ENCODE measurements around the gene TNRC18. TPM values are rescaled to one million over a fixed set of nuclear protein-coding genes. Genes with fewer than 3 reads are reported as not detected.

Gene TNRC18
- total and polyA plus RNA-seq, 2 of the 8 experiments (the other 6 are each of a cell fraction or from before 2014, with no cell fraction given), result 1.7 to 8.6 TPM

DNA sequence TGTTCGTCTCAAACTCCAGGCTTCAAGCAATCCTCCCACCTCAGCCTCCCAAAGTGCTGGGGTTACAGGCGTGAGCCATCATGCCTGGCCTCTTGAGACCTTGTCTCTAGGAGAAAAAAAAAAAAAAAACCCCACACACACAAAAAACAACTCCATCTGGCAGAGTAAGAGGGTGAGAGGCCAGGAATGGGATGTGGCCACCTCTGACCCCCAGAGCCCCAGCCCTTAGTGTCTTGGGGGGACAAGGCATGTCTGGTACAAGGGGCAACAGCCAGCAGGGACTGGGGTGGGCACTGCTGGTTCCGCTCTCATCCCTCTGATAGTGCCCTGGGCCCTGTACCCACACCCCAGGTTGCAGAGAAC lies 15.6 kb upstream of the TNRC18 start:
- H4K20me1 ChIP-seq (replicated peaks in 1 of 2; ENCODE audit: control insufficient read depth in 1 of 2, insufficient read depth in 2 of 2, low read length in 2 of 2), result peaks cover 3 to 4% of the 10 kb centered on the region in 2 experiments
- no peaks in the 10 kb centered on the region for H3K36me3 ChIP-seq (ENCODE audit: control insufficient read depth in 2 of 4, insufficient read depth in 4 of 4, low read length in 3 of 4)
- no peak overlapping the region for H4K91ac ChIP-seq (replicated peaks; ENCODE audit: insufficient read length, low read length)
- H4K5ac ChIP-seq (ENCODE audit: insufficient read length, low read depth, low read length), result no peak overlapping the region
- CTCF ChIA-PET (ENCODE audit: partially characterized antibody), result interaction anchor here (0.8 to 6.2 kb wide), 3 partner anchors 10 to 187 kb away, joined by 4 to 39 read pairs (median 4); no protein-coding TSS in a partner anchor
- no peak overlapping the region for H3K9ac ChIP-seq (replicated peaks in 1 of 4; ENCODE audit: extremely low read depth in 1 of 4, low read depth in 3 of 4, low read length in 3 of 4)
- H2AK5ac ChIP-seq (ENCODE audit: low read depth, low read length), result no peak overlapping the region
- FAIRE-seq, result no peak
- no peak overlapping the region for H3K23ac ChIP-seq (ENCODE audit: insufficient read length)
- no peak overlapping the region for H3K4me2 ChIP-seq (ENCODE audit: insufficient read depth in 1 of 2, low read depth in 2 of 2, low read length in 2 of 2)
- H2BK120ac ChIP-seq (replicated peaks; ENCODE audit: low read depth, low read length), result no peak overlapping the region
- H3K23me2 ChIP-seq (ENCODE audit: low read depth, low read length), result no peaks in the 10 kb centered on the region
- no peak overlapping the region for H3K4me3 ChIP-seq (ENCODE audit: extremely low read depth in 1 of 4, insufficient read depth in 2 of 4, low read depth in 3 of 4, low read length in 4 of 4)
- 77% methylated on average over 2 of the region's 3 CpGs; no CpG with 5 or more reads in 1 of the 2 experiments for WGBS, 2 experiments (ENCODE audit: extremely low coverage in 1 of 2, insufficient coverage in 1 of 2, insufficient read length in 1 of 2, insufficient replicate concordance in 2 of 2, low coverage in 1 of 2, low lambda C conversion rate in 2 of 2, missing lambda C conversion rate in 1 of 2)
- H2AFZ ChIP-seq (ENCODE audit: low read length), result no peak overlapping the region
- H2BK15ac ChIP-seq (ENCODE audit: low read length), result no peak overlapping the region
- peaks cover 0 to 7% of the 10 kb centered on the region in 2 experiments; a peak in 2 of 4 replicates for H3K9me3 ChIP-seq (ENCODE audit: insufficient read depth in 2 of 2, low read depth in 1 of 2, low read length in 1 of 2)
- H2BK5ac ChIP-seq (ENCODE audit: low read depth, low read length), result no peak overlapping the region
- H2BK12ac ChIP-seq (ENCODE audit: low read depth, low read length), result no peak overlapping the region
- H3K4me1 ChIP-seq (replicated peaks in 1 of 4; ENCODE audit: control insufficient read depth in 3 of 4, insufficient read depth in 4 of 4, low read length in 3 of 4), result peaks cover 0 to 2% (median 0%) of the 10 kb centered on the region in 4 experiments; a peak in 1 of 7 replicates
- no peak overlapping the region for H2BK20ac ChIP-seq (ENCODE audit: low read length)
- no peak overlapping the region for H3K14ac ChIP-seq (ENCODE audit: insufficient read length)
- H3K18ac ChIP-seq (ENCODE audit: extremely low read depth, low read length), result no peak overlapping the region
- H3K4ac ChIP-seq (replicated peaks; ENCODE audit: insufficient read length, low read depth, low read length), result no peak overlapping the region
- H3K79me1 ChIP-seq (ENCODE audit: low read depth, low read length), result no peaks in the 10 kb centered on the region
- no peak for TF ChIP-seq NRF1 (IDR thresholded peaks at IDR 0.05; ENCODE audit: low read depth, low read length)
- TF ChIP-seq PHF8 (conservative IDR thresholded peaks at IDR 0.05; ENCODE audit: low read depth, low read length), result no peak
- TF ChIP-seq POU5F1 (IDR thresholded peaks at IDR 0.05; ENCODE audit: low read depth, low read length), result no peak
- TF ChIP-seq HDAC6 (IDR thresholded peaks at IDR 0.05; ENCODE audit: low read depth, low read length), result no peak
- TF ChIP-seq HDAC2 (IDR thresholded peaks at IDR 0.05; ENCODE audit: borderline replicate concordance in 1 of 2, low read depth in 2 of 2, low read length in 2 of 2), result no peak
- no peak for TF ChIP-seq CHD2 (IDR thresholded peaks at IDR 0.05; ENCODE audit: low read length)
- no peak for TF ChIP-seq MAFK (IDR thresholded peaks at IDR 0.05; ENCODE audit: low read depth, low read length)
- no peak for TF ChIP-seq TEAD4 (IDR thresholded peaks at IDR 0.05; ENCODE audit: low read depth, low read length)
- no peak for TF ChIP-seq GTF2F1 (IDR thresholded peaks at IDR 0.05; ENCODE audit: borderline replicate concordance, low read depth, low read length)
- TF ChIP-seq SIRT6 (IDR thresholded peaks at IDR 0.05; ENCODE audit: low read length), result no peak
- TF ChIP-seq, protein P1, sequence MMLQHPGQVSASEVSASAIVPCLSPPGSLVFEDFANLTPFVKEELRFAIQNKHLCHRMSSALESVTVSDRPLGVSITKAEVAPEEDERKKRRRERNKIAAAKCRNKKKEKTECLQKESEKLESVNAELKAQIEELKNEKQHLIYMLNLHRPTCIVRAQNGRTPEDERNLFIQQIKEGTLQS (IDR thresholded peaks at IDR 0.05; ENCODE audit: insufficient read depth, low read depth, low read length), result no peak
- TF ChIP-seq YY1 (IDR thresholded peaks at IDR 0.05; ENCODE audit: low read depth, low read length), result no peak
- DNase-seq (ENCODE audit: low read depth in 1 of 2, low spot score in 2 of 2), result no peak
- no peak overlapping the region for H4K8ac ChIP-seq (ENCODE audit: extremely low read depth, insufficient read depth, low read length)
- H3K27me3 ChIP-seq (replicated peaks in 1 of 4; ENCODE audit: control insufficient read depth in 3 of 4, extremely low read depth in 1 of 4, insufficient read depth in 3 of 4, low read length in 3 of 4), result no peaks in the 10 kb centered on the region
- no peak overlapping the region for H3K56ac ChIP-seq (replicated peaks; ENCODE audit: insufficient read length, low read depth, low read length)
- H3K27ac ChIP-seq (ENCODE audit: low read depth, low read length), result no peak overlapping the region
- H3K79me2 ChIP-seq (ENCODE audit: control insufficient read depth in 1 of 2, insufficient read depth in 2 of 2, low read length in 2 of 2), result no peaks in the 10 kb centered on the region
- POLR2A ChIA-PET (ENCODE audit: partially characterized antibody), result interaction anchor here (0.9 to 2.6 kb wide), 2 partner anchors 9 to 14 kb away, joined by 3 to 6 read pairs; no protein-coding TSS in a partner anchor
